GM18517 (cell line): ENCODE measurements around the gene INPP4B.

Source experiments
- ATAC-seq: cut with Tn5 transposase; IDR thresholded peaks from one replicate; pipeline ENCODE4 v1.9.1; 2021; ENCODE audit warnings: mild to moderate bottlenecking, moderate library complexity; ENCODE audit not compliant: unreplicated experiment

Gene INPP4B

DNA sequence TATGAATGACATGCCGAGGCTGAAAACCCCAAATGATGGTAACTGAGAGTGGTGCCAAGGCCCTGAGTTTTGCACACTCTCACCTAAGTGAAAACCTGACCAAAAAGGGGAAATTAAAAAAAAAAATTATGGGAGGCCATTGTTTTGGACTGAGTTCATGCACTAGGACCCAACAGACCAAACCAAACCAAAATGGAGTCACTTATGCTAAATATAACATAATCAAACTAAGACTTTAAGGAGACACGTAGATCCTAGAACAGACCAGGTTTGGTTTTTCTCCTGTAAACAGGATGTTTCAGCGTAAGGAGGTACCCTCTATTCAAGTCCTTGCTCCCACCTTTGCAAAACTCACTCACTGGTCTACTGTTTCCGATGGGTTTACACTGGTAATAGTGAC lies 453.0 kb downstream of the INPP4B start:
- no peak for ATAC-seq

DNA sequence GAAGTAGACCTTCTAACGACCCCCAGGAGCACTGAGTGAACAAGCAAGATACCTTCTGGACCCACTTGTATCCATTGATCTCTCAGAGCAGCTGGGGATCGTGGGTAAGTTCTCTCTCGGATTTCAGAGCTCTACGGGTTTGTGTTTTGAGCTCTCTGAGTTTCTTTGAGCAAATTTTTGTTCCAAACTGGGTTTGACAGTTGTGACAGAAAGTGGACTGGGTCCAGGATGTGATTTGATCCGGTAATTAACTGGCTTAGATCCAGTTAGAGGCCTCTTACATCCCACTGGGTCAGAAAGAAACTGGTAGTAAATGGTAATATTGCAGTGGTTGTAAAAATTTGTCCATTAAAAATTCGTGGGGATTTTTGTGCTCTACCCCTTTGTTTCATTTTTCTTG lies 459.2 kb downstream of the INPP4B start:
- ATAC-seq: no peak

DNA sequence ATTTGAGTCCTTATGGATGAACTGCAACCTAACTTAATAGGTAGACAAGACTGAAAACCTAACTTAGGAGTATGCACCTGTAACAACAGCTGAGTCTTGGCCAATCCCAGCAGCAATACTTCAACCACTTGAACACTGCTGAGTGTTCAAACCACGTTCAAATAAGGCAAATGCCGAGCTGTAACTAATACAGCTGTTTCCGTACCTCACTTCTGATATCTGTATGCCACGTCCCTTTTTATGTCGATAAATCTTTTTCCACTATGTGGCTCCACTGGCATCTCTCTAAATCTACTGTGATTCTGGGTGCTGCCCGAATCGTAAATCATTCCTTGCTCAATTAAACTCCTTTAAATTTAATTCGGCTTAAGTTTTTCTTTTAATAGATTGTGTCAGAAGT lies 459.7 kb downstream of the INPP4B start:
- ATAC-seq: no peak

DNA sequence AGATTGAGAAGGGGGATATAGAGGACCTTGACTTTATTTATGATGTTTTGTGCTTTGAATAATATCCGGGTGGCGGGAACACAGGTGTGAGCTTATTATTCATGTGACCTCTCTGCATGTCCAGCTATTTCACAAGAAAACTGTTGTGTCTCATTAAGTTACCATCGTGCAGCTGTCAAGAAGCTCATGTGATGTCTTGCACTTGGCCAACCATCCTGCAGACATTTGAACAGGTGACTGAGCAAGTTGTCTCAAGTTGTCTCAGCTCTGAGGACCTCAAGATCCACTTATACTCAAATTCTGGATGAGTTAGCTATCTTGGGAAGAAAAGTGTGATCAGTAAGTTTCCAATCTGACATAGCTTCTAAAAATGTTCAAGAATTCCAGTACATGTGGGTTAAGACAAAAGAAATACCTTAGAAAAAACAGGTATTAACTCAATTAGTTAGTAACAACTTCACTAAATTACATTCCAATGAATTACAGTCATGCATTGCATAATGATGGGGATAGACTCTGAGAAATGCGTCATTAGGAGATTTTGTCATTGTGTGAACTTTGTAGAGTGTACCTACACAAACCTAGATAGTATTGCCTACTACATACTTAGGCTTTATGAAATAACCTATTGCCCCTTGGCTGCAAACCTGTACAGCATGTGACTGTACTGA lies 462.2 kb downstream of the INPP4B start:
- no peak for ATAC-seq

DNA sequence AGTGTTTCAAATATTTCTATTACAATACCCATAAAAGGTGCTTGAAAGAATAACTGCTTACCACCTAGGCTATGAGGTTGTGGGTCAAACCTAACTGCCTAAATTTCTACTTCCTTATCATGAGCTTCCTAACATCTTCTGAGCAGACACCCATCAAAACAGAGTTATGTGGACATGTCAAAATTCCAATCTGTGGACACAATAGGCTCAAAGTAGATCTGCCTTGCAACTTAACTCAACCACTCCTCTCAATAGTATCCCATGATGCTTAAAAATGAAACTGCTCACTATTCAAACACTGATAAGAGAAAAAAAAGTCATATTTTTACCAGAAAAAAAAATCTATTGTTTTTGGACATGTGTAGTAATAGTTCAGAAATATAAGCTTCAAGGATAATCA lies 462.7 kb downstream of the INPP4B start:
- no peak for ATAC-seq

DNA sequence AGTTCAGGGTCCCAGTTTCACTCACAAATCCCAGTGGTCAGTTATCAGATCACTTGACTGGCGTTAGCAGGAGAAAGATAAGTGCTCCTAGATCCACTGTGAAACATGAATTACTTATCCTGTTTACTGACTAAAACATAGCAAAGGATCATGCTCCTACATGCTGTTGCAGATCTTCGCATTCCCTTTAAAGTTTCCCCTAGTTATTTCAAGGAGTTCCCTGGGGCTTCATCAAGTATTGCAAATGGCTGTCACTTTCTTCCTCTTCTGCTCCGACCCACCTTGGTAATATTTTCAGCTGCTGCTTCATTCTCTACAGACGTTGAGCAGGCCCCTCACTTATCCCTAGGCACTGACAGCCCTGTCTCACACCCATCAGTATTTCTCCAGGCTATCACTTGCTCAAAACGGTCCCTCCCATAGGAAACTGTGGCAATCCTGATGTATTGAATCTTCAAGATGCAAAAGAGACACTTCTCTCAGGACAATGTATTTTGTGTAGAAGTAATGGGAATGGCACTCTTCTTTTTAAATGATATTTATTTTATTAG lies 466.0 kb downstream of the INPP4B start:
- ATAC-seq: no peak

DNA sequence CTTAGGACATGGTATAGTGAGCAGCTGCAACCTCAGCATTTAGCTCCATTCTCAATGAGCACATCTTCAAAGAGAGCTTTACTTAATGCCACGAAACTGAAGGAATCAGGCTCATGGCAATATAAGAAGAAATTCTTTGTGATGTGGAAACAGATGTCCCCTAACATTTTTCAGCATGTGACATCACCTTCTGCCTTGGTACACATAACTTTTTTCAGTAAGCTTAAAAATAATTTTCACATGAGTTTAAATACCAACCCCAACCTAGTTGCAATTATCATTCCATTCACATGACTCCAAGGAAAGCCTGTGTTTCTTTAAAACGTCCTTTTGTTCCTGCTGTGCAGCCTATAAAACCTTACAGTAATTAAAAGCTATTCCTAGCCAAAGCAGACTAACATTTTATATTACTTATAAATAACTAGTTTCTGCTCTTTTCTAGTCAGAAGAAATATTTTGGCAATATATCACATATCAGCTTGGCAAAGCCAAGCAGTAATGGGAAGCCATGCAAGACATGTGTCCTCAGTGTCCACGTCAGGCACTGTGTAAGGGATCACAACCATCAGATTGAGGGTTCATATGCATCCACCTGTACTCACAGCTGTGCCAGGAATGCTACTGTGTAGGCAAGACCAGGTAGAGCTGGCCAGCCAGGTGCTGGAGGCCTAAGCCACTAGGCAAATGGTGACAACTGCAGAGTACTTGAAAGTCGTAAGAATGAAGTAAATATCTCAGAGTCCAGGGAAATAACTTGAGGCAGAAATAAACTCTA lies 466.6 kb downstream of the INPP4B start:
- no peak for ATAC-seq

DNA sequence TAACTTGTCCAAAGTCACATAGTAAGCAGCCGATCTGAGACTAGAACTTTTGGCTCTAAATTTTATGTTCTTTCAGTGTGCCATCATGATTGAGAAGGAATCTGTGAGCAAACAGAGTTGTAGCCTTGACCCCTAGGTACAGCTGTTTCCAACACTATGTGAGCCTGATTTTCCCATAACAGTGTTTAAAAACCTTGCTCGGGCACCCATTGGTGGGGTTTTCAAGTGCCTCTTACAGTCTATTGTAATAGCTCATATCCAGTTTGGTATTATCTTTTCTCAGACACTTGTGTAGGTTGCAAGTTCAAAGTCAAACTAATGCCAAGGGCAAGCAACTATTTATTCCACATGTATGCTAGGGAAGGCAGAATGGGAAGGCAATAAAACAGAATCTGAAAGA lies 467.9 kb downstream of the INPP4B start:
- ATAC-seq: no peak

DNA sequence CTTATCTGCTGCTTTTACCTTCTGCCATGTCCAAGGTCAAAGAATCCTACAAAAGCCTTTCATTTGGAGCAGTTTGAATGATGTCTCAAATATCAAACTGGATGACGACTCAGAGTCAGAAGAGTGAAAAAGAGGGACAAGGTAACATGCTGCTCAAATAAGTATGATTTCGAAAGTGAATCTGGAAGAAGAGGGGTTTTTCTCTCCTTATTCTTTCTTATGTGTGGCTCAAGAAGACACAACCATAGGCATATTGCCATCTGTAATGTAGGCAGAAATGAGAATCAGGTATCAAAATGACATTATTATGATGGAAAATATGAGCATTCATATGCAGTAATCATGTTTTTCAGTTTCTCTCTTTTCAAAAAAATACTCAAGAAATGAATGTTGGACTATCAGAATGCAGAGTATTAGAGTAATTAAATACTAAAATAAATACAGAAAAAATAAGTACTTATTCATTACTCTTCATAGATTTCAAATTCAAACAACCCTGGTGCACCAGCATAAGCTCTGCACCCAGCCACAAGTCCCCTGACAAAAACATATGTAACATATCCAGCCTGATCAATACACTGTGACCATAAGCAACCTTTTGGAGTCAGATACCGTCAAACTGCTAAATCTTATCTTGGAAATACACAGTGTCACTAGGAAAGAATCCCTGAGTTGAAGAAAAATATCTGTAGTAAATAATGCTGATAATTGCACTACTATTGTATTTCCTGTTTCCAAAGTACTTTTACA lies 468.6 kb downstream of the INPP4B start:
- no peak for ATAC-seq

DNA sequence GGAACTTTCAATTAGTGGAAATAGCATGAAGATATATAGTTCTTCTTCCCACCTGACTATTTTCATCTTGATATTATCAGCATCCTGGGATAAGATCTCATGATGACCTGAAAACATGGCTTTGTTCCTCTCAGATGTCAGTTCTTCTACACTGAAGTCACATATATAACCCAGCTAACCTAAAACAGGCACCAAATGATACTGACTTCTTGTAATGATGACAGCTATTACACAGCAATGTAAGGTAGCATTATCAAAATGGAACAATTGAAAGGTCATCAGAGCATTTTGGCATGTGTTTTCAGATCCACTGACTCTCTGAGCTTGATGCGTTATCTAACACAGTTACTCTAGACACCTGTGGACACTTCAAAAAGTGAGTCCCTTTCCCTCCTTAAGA lies 469.9 kb downstream of the INPP4B start:
- no peak for ATAC-seq

DNA sequence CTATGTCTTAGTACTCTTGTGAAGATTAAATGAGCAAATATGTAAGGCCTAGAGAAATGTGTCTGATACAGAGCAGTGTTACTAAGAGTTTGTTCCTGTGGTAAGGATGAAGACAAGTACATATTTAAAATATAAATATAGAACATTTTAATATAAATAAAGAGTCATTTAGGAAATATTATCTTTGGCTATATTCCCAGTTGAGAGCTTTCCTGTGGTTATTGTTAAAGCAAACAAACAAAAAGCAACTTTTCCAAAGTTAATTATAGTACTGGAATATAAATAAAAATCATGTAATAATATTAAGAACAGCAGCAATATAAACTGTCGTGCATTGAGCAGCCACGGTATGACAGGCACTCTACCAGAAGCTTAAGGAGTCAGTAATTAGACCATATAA lies 472.5 kb downstream of the INPP4B start:
- ATAC-seq: no peak

DNA sequence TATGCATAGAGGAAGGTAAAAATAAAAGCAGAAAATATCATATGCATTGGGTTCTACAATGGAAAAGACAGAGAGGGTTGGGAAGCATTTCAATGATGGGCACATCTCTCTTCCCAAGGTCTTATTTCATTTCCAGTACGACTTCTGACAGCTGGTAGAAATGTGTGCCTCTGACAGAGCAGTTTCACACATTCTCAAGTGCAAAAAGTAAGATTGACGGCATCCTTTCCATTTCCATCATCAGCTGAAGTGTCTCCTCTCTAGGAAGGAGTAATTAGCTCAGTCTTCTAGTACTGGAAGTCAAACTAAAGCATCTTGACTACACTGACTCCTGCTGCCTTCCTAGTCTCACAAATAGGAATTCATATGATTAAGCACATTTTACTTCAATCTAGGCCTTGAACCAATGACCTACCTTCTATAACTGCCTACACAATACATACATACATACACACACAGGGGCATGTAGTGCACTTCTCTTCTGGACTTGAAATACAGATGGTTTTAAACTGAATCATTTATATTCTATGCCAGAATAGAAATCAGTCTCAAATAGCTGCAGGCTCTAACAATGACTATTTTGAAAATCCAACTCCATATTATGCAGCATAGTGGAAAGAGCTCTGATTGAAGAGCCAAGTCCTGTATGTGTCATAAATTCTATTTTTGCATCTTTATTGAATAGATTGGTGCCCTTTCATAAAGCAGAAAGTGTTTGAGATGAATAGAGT lies 473.4 kb downstream of the INPP4B start:
- ATAC-seq: no peak

DNA sequence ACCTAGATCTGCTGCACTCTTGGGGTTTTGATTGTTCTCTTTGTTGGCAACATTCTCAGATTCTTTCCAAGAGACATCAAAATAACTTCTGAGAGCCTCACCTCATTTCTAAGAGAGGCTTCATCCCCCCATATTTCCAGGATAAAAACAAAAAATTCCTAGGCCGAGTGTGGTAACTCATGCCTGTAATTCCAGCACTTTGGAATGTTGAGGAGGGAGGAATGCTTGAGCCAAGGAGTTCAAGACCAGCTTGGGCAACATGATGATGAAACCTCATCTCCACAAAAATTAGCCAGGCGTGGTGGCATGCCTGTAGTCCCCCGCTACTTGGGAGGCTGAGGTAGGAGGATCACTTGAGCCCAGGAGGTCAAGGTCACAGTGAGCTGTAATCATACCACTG lies 477.0 kb downstream of the INPP4B start:
- no peak for ATAC-seq

DNA sequence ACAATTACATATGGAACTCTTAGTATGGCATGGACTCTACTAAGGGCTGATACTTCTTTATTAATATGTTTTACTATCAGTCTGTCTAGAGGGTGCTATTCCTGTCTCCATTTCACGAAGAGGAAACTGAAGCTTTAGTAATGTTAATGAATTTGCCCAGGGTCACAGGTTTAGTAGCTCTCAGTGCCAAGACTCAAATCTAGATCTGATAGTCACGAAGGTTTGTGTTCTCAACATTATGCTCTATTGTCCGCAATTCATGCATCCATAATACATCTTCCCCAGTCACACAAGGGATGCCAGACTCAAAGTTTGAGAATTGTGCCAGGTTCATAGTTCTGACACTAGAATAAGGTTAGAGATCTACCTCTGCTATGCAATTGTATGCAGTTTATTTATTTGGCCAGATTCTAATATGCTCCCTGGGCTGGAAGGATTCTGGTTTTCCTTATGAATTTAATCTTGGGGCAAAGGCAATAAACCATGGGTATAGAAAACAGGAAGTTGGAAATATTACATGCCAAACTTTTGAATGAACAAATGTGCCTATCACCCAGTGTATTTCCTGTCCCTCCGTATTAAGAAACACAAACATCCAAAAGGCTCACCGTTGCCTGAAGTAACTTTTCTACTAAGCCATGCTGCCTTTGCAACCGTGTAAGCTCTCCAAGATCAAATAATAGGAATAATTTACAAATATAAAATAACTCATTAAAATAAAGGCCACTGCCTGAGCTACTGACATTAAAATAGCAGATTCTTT lies 478.5 kb downstream of the INPP4B start:
- no peak for ATAC-seq

DNA sequence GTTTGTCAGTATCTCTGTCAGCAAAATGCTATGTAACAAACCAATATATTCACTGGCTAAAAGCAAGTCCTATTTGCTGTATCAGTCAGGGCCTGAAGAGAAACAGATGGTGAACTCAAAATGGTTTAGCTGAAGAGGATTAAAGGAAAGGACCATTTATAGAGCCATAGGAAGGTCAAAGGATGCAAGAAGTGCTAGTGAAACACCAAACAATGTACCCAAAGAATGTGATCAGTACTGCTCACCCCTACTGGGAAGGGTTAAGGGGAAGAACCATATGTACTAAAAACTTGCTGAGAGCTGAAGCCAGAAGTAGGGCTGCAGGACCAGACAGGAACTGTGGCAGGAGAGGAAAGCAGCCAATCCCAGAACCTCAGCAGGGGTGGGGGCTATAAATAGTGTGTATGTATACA lies 479.3 kb downstream of the INPP4B start:
- ATAC-seq: no peak

DNA sequence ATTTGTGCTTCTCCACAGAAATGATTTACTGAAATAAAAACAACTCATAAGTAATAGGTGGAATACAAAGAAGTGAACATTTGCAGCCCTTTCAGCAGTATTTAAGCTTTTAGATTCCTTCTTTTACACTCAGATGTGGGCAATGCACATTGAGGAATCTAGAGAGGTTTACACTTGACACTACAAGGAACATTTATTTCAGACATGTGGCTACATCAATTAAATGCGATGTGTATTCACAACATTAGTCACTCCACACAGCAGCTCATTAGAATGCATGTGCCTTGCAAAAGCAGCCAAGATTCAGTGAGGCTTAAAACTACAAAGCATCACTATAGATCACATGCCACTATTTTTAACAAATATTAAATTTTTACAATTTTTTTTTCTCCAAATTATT lies 480.7 kb downstream of the INPP4B start:
- ATAC-seq: no peak

DNA sequence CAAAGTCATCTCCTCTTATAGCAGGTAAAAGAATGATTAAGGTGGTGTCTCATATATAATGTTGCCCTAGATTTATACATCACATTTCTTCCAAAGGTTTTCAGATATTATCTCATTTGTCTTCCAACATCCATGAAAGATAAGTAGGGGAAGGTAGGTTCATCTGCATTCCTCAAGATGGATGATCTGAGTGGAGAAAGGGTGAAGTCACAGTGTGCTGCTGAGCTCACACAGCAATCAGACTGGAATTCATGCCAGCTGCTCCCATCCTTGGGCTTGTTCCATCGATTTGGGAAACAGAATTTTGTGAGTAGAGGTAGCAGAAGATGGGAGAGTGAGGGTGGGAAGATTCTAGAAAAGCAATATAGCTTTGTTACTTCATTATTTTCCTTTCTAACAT lies 482.4 kb downstream of the INPP4B start:
- no peak for ATAC-seq

DNA sequence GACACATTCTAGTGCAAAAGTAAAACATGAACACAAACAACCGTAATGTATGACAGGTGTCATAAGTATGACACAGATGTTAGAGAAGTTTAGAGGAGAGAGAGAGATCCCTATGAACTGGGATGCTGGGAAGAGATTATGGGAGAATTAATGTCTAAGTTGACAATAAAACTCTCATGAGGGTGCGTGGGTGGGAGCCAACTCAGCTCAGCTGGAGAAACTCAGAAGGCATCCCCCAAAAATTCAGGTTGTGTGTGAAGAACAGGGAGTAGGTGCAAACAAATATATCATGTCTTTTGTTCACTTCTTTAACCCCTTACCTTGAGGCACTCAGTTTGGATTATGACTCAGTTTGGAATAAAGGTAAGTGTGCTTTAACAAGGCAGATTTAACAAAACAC lies 484.1 kb downstream of the INPP4B start:
- ATAC-seq: no peak

DNA sequence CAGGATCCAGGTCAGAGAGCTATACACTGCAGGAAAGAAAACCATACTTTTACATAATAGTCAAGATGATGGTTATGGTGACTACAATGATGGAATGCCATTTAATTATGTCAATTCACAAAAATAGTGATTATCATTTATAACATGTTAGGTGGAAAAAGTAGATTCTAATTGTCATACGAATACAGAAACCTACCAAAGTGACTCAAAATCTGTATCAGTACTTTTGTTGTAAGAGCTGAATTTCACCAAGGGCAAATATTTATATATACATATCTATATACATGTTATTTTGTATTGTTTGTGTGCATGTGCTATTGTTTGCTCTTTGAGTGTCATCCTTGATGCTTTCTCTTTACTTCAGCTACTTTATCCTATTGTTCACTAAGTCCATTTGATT lies 485.4 kb downstream of the INPP4B start:
- ATAC-seq: no peak

DNA sequence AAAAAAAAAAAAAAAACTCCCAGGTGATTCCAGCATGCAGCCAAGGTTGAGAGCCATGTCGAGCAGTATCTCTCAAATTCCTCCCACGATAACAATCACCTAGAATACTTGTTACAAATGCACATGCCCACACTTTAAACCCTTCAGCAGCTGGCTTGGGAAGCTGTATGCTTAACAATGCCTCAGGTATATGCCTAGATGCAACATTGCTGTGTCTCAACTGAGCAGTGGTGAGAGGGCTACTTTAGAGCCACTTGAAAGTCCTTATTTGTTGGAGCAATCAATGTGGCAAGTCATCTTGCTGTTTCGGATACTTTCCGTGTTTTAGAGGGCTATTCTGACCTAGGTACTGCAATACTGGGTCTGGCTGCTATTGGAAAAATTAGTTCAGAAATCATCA lies 487.4 kb downstream of the INPP4B start:
- ATAC-seq: no peak
